Mucosa of descending colon (tissue), 3 donors: Measurements from ENCODE around the gene ANKS1B. TPM values are rescaled to one million over a fixed set of nuclear protein-coding genes. Genes with fewer than 3 reads are reported as not detected.

ENCODE experiments used
- ATAC-seq: fragments of 200-7000 bp; cut with Tn5 transposase; one replicate; pipeline ENCODE4 v1.9.1; 2020; ENCODE audit warnings: mild to moderate bottlenecking, moderate library complexity
- DNase-seq, 3 donors: peaks; one replicate each; pipeline ENCODE4 v3.0.0-alpha.2; 2020
- H3K36me3 ChIP-seq: fragments of 200-600 bp; one replicate; pipeline ENCODE4 v1.8.0; 2021; ENCODE audit warnings: low read depth, mild to moderate bottlenecking
- H3K4me1 ChIP-seq: fragments of 200-600 bp; one replicate; pipeline ENCODE4 v1.8.0; 2021; ENCODE audit warnings: low read depth, mild to moderate bottlenecking
- H3K4me3 ChIP-seq: fragments of 200-600 bp; one replicate; pipeline ENCODE4 v1.8.0; 2021; ENCODE audit warnings: mild to moderate bottlenecking
- H3K9me3 ChIP-seq: fragments of 200-600 bp; one replicate; pipeline ENCODE4 v1.8.0; 2021; ENCODE audit warnings: mild to moderate bottlenecking
- intact Hi-C, 2 donors: fragments of 100-400 bp; cut with DNase I in 1 of 2; cut with micrococcal nuclease in 1 of 2; formaldehyde crosslinking; loops; one replicate each; pipeline versions ENCODE4 v1.11.0 to v1.11.1; 2022; cut with DNase I, micrococcal nuclease
- long read RNA-seq, 2 donors: library from polyadenylated mRNA; unstranded; transcript quantifications; one replicate each; pipeline ENCODE4 v2.0.0, GENCODE V29; 2019 to 2021
- total RNA-seq, 3 donors: library from RNA; stranded (reverse); fragmentation: NEBNext Ultra II Directional in 2 of 3; extraction: Animal tissue kit (Norgen Biotek cat#: 25700) in 2 of 3; gene quantifications; one replicate each; pipeline versions ENCODE4 v1.2.1 to v1.2.4, GENCODE V29; 2021 to 2023
- TF ChIP-seq, protein P1 (sequence below): fragments of 200-600 bp; IDR thresholded peaks from one replicate; pipeline ENCODE4 v1.8.0; 2022; ENCODE audit warnings: antibody characterized with exemption, mild to moderate bottlenecking
- donor health status: DM: no; HTN: no; CAD: no; lungs with moderate emphysema.
- donor health status: DM: no; HTN: no; CAD: no.
- donor health status: DM: no; HTN: yes; CAD: no.

The ANKS1B gene
- 10 to 100 TPM in 1 of 3 donors, 1 to 10 TPM in 2; 1.1 to 22.2 (median 2.3) TPM for total RNA-seq
- long read RNA-seq, donor 1, partial matches to known transcripts, result 1 of 3 reads
- long read RNA-seq, donor 1, other reads (novel, unspliced or antisense), result 2 of 3 reads
- long read RNA-seq, donor 2, result 0 reads

DNA sequence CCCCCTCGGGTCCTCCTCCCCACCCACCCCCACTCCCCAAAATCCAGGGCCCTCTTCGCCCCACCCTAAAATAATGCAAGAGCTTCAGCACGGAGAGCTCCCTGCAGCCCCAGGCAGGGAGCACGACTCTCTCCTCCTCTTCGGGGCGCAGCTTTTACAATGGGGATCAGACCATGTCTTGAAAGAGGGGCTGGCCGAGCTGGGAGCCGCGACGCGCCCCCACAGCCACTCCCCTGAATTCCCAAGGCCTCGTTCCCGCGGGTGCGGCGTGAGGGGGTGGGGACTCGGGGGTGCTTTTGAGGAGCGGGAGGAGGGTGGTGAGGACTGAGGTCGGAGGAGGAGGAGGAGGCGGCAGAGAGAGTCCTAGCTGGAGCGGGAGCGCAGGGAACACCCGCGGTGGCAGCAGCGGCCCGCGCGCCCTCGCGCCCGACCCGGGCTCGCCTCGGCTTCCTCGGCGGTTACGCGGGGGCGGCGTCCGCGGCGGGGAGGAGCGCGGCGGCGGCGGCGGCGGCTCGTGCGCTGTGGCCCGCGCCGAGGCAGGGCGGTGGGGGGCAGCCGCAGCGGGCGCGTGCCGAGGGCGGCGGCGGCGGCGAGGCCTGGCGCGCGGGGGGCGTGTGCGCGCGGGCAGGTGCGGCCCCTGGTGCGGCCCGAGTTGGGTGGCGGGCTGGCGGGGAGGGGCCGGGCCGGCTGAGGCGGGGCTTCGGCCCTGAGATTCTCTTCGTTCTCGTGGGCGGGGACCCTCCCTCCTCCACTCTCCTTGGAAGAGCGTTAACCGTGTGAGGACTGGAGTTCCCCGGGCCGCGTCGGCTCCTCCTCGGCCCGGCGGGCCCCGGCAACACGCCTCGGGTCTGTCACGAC lies at the start of gene ANKS1B:
Gene ANKS1B (minus strand): TSS at position 666 of the 858 bp plus-strand sequence. CDS start 699 bp downstream, outside the sequence.
- DNase-seq, result peak in 2 of 3 donors; percentile 25 to 58
- TF ChIP-seq, protein P1, sequence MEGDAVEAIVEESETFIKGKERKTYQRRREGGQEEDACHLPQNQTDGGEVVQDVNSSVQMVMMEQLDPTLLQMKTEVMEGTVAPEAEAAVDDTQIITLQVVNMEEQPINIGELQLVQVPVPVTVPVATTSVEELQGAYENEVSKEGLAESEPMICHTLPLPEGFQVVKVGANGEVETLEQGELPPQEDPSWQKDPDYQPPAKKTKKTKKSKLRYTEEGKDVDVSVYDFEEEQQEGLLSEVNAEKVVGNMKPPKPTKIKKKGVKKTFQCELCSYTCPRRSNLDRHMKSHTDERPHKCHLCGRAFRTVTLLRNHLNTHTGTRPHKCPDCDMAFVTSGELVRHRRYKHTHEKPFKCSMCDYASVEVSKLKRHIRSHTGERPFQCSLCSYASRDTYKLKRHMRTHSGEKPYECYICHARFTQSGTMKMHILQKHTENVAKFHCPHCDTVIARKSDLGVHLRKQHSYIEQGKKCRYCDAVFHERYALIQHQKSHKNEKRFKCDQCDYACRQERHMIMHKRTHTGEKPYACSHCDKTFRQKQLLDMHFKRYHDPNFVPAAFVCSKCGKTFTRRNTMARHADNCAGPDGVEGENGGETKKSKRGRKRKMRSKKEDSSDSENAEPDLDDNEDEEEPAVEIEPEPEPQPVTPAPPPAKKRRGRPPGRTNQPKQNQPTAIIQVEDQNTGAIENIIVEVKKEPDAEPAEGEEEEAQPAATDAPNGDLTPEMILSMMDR, result no peak
- Histone ChIP-seq H3K4me1 (peaks cover 4% of the 10 kb centered on the region), H3K4me3 (no peak within 1 kb of the TSS), H3K36me3 (no peaks in the 10 kb centered on the region), H3K9me3 (no peaks in the 10 kb centered on the region)
- peak; percentile 73 for ATAC-seq
- intact Hi-C loops, result loop anchor here in 1 of 2 donors (10.0 kb wide), 1 partner anchor 160 kb away; no protein-coding TSS in a partner anchor

DNA sequence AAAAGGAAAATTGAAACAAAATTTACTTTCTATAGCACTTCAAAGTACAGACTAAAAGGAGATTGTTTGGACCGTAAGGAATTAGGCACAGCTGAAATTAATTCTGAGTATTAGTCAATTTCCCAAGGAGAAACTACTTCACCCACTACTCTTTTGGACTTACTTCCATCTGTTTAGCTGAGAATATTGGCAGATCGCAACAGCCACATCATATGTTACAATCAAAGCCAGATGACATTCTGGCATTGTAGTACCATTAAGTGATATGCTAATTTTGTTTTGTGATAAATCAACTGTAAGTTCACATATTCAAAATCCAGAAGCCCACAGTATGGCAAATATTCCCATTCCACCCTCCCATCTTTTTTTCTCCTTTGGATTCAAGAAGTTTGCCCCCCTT lies 47.1 kb upstream of the ANKS1B start:
- Histone ChIP-seq H3K4me3 (no peak overlapping the region), H3K4me1 (no peaks in the 10 kb centered on the region), H3K36me3 (no peaks in the 10 kb centered on the region), H3K9me3 (no peaks in the 10 kb centered on the region)
- DNase-seq (no peak), ATAC-seq (no peak)
- intact Hi-C loops, result no loop called here
- TF ChIP-seq, protein P1, result no peak

DNA sequence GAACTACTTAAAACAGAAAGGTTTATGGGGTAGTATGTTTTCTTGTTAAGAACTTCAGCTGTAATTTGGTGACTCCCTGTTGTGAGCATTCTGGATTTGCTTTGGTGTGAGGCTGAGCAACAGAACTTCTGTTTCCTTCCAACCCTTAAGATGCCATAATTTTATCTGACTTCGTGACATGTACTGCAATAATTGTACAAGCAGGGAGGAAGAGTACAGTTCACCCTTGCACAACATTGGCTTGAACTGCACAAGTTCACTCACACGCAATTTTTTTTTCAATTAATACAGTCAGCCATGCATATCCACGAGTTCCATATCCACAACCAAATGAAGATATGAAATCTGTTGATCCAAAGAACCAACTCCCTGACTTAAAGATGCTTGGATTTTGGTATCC lies 42.9 kb upstream of the ANKS1B start:
- ATAC-seq (no peak), DNase-seq (no peak)
- Histone ChIP-seq H3K4me1 (no peaks in the 10 kb centered on the region), H3K4me3 (no peak overlapping the region), H3K9me3 (no peaks in the 10 kb centered on the region), H3K36me3 (no peaks in the 10 kb centered on the region)
- intact Hi-C loops, result no loop called here
- TF ChIP-seq, protein P1, result no peak

DNA sequence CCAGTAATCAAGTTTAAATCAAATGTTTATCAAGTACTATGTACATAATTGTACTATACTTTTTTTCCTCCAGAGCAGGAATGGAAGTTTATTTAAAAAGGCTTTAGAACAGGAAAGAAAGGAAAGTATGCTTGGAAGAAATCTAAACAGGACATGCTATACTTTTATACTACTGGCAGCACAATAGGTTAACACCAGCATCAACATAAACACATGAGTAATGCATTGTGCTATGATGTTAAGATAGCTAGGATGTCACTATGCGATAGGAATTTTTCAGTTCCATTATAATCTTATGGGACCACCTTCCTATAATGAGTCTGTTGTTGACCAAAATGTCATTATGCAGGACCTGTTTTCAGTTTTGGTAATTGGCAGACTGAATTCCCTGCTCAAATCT lies 41.5 kb upstream of the ANKS1B start:
- Histone ChIP-seq H3K4me1 (no peaks in the 10 kb centered on the region), H3K36me3 (no peaks in the 10 kb centered on the region), H3K9me3 (no peaks in the 10 kb centered on the region), H3K4me3 (no peak overlapping the region)
- intact Hi-C loops, result no loop called here
- TF ChIP-seq, protein P1, result no peak
- no peak for ATAC-seq
- no peak for DNase-seq

DNA sequence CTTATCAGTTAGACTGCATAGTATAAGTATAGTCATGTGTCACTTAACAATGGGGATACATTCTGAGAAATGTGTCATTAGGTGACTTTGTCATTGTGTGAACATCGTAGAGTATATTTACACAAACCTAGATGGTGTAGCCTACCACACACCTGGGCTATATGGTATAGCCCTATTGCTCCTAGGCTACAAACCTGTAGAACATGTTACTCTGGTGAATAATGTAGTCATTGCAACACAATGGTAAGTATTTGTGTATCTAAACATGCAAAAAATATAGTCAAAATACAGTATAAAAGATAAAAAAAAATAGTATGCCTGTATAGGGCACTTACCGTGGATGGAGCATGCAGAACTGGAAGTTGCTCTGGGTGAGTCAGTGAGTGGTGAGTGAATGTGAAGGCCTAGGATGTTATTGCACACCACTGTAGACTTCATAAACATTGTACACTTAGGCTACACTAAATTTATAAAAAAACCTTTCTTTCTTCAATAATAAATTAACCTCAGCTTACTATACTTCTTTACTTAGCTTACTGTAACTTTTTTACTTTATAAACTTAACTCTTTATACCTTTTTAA lies 40.3 kb upstream of the ANKS1B start:
- Histone ChIP-seq H3K9me3 (no peaks in the 10 kb centered on the region), H3K4me3 (no peak overlapping the region), H3K4me1 (no peaks in the 10 kb centered on the region), H3K36me3 (no peaks in the 10 kb centered on the region)
- no peak for DNase-seq
- intact Hi-C loops, result no loop called here
- TF ChIP-seq, protein P1, result no peak
- no peak for ATAC-seq
